HG03039 (cell line): ENCODE measurements around the gene LRRC31.

ENCODE experiments used
- ATAC-seq: cut with Tn5 transposase; IDR thresholded peaks from one replicate; pipeline ENCODE4 v1.9.1; 2021; ENCODE audit warnings: mild to moderate bottlenecking, moderate library complexity; ENCODE audit not compliant: unreplicated experiment

The LRRC31 gene

GRCh38 chr3:169864270-169864669 is 5.5 kb downstream of the LRRC31 start:
- no peak for ATAC-seq

GRCh38 chr3:169863458-169863899 is 6.3 kb downstream of the LRRC31 start:
- no peak for ATAC-seq

- ATAC-seq: no peak
Measured at GRCh38 chr3:169861871-169862270, 7.9 kb downstream of the LRRC31 start.

- no peak for ATAC-seq
Measured at GRCh38 chr3:169857811-169858210, 11.9 kb downstream of the LRRC31 start.

- ATAC-seq: no peak
Measured at GRCh38 chr3:169855514-169855913, 14.2 kb downstream of the LRRC31 start.

GRCh38 chr3:169850618-169851017 is 19.1 kb downstream of the LRRC31 start:
- ATAC-seq: no peak

GRCh38 chr3:169848741-169849140 is 21.0 kb downstream of the LRRC31 start:
- no peak for ATAC-seq

- no peak for ATAC-seq
Measured at GRCh38 chr3:169847896-169848295, 21.8 kb downstream of the LRRC31 start.

- peak; percentile 97 for ATAC-seq
Measured at GRCh38 chr3:169846458-169847193, 23.1 kb downstream of the LRRC31 start.

GRCh38 chr3:169842960-169843359 is 26.8 kb downstream of the LRRC31 start:
- no peak for ATAC-seq

GRCh38 chr3:169841171-169841570 is 28.6 kb downstream of the LRRC31 start:
- ATAC-seq: peak; percentile 70

- no peak for ATAC-seq
Measured at GRCh38 chr3:169838511-169839030, 31.2 kb downstream of the LRRC31 start.

GRCh38 chr3:169836942-169837275 is 32.8 kb downstream of the LRRC31 start:
- no peak for ATAC-seq

- ATAC-seq: peak; percentile 83
Measured at GRCh38 chr3:169836078-169836941, 33.4 kb downstream of the LRRC31 start.

GRCh38 chr3:169835533-169835932 is 34.2 kb downstream of the LRRC31 start:
- ATAC-seq: peak; percentile 23

GRCh38 chr3:169827712-169828111 is 42.0 kb downstream of the LRRC31 start:
- no peak for ATAC-seq

GRCh38 chr3:169825316-169825715 is 44.4 kb downstream of the LRRC31 start:
- no peak for ATAC-seq

GRCh38 chr3:169822983-169823382 is 46.8 kb downstream of the LRRC31 start:
- ATAC-seq: no peak

GRCh38 chr3:169822540-169822939 is 47.2 kb downstream of the LRRC31 start:
- ATAC-seq: no peak

- ATAC-seq: no peak
Measured at GRCh38 chr3:169822091-169822490, 47.6 kb downstream of the LRRC31 start.

- ATAC-seq: no peak
Measured at GRCh38 chr3:169818316-169818715, 51.4 kb downstream of the LRRC31 start.

GRCh38 chr3:169815590-169816150 is 54.1 kb downstream of the LRRC31 start:
- no peak for ATAC-seq
